GM12878 (cell line): ENCODE measurements around the gene MT1E. TPM values are rescaled to one million over a fixed set of nuclear protein-coding genes. Genes with fewer than 3 reads are reported as not detected.

Experiments
- ATAC-seq: fragments of 200-7000 bp; cut with Tn5 transposase; 3 replicates; pipeline ENCODE4 v1.9.1; 2020; ENCODE audit warnings: mild to moderate bottlenecking, moderate library complexity
- BruUV-seq: library from RNA; stranded (reverse); fragments of 400-500 nt; replicated peaks from 2 replicates; lab custom pipeline; 2021; lab: Mats Ljungman, UMichigan
- CTCF ChIA-PET: fragments of 300-600 bp; sonication (Branson Sonifier 250); formaldehyde crosslinking; extraction: SDS; loops from one replicate; lab custom pipeline; 2021; ENCODE audit warnings: inconsistent platforms; lab: Yijun Ruan, JAX
- POLR2A ChIA-PET: fragments of 350-600 bp; formaldehyde crosslinking; extraction: SDS; loops from one replicate; lab custom pipeline; 2021; ENCODE audit warnings: inconsistent platforms; lab: Charles Lee
- RAD21 ChIA-PET: fragments of 300-600 bp; sonication (Branson Sonifier 250); formaldehyde crosslinking; loops from one replicate; lab custom pipeline; 2023; ENCODE audit warnings: antibody characterized with exemption; ENCODE audit not compliant: unreplicated experiment; lab: Charles Lee
- SMC1A ChIA-PET: fragments of 300-600 bp; sonication (Branson Sonifier 250); formaldehyde crosslinking; loops from one replicate; lab custom pipeline; 2023; ENCODE audit not compliant: unreplicated experiment, uncharacterized antibody; lab: Charles Lee
- DNase-seq: peaks from one replicate; pipeline ENCODE4 v3.0.0-alpha.2; 2011; ENCODE audit warnings: low read depth, low spot score
- FAIRE-seq: peaks from 3 replicates; lab custom pipeline; 2011; peaks lifted over from hg19 to GRCh38; lab: Jason Lieb, UNC
- H2AFZ ChIP-seq: 2 replicates; pipeline ENCODE4 v1.6.0; 2011; ENCODE audit warnings: low read depth, low read length, control low read depth; ENCODE audit not compliant: control insufficient read depth
- H3K27ac ChIP-seq: 2 replicates; pipeline ENCODE4 v1.5.1; 2011; ENCODE audit warnings: control low read depth; ENCODE audit not compliant: control insufficient read depth, insufficient read depth
- H3K27me3 ChIP-seq, 2 experiments: replicated peaks in 1 of 2; 2 replicates each; pipeline versions ENCODE4 v1.6.0 to v1.6.1; 2011; ENCODE audit warnings: low read length in 1 of 2; ENCODE audit not compliant: control insufficient read depth in 2 of 2, insufficient read depth in 2 of 2
- H3K36me3 ChIP-seq, 2 experiments: 2 replicates each; pipeline ENCODE4 v1.5.1; 2011; ENCODE audit warnings: low read length in 1 of 2; ENCODE audit not compliant: control insufficient read depth in 2 of 2, insufficient read depth in 2 of 2
- H3K4me1 ChIP-seq: 2 replicates; pipeline ENCODE4 v1.6.1; 2011; ENCODE audit warnings: mild to moderate bottlenecking, low read length, moderate library complexity, mixed read lengths; ENCODE audit not compliant: control insufficient read depth, insufficient read depth
- H3K4me2 ChIP-seq: 2 replicates; pipeline ENCODE4 v1.6.0; 2011; ENCODE audit warnings: control low read depth; ENCODE audit not compliant: control insufficient read depth, insufficient read depth
- H3K4me3 ChIP-seq: fragments of 200-600 bp; sonication (generic); 2 replicates; pipeline ENCODE4 v1.5.1; 2016
- H3K79me2 ChIP-seq: 2 replicates; pipeline ENCODE4 v1.6.0; 2011; ENCODE audit warnings: low read length; ENCODE audit not compliant: control insufficient read depth, insufficient read depth
- H3K9ac ChIP-seq: 2 replicates; pipeline ENCODE4 v1.8.0; 2011; ENCODE audit warnings: low read length, control low read depth, mixed read lengths; ENCODE audit not compliant: control insufficient read depth, insufficient read depth
- H3K9me3 ChIP-seq: replicated peaks from 3 replicates; pipeline ENCODE4 v1.5.1; 2011; ENCODE audit warnings: mild to moderate bottlenecking, low read length; ENCODE audit not compliant: control insufficient read depth, insufficient read depth
- H4K20me1 ChIP-seq: 2 replicates; pipeline ENCODE4 v1.6.0; 2011; ENCODE audit not compliant: control insufficient read depth, insufficient read depth
- BACH1 ChIP-seq: fragments of 450-650 bp; IDR thresholded peaks from 2 replicates; pipeline ENCODE4 v1.6.1; 2017; ENCODE audit warnings: mild to moderate bottlenecking, borderline replicate concordance
- CHD1 ChIP-seq: IDR thresholded peaks from 2 replicates; pipeline ENCODE4 v1.6.1; 2012; ENCODE audit warnings: low read depth, low read length, improper control_type of control experiment
- CREB1 ChIP-seq: IDR thresholded peaks from 2 replicates; pipeline ENCODE4 v1.6.1; 2012; ENCODE audit warnings: low read depth, mild to moderate bottlenecking, inconsistent platforms
- FOXK2 ChIP-seq: fragments of 450-650 bp; IDR thresholded peaks from 2 replicates; pipeline ENCODE4 v1.6.1; 2017; ENCODE audit warnings: mild to moderate bottlenecking, moderate library complexity
- HDAC2 ChIP-seq: fragments of 200-600 bp; sonication (generic); IDR thresholded peaks from 2 replicates; pipeline ENCODE4 v1.6.1; 2017
- HDAC6 ChIP-seq: fragments of 200-600 bp; sonication (generic); IDR thresholded peaks from one replicate; pipeline ENCODE4 v1.8.0; 2017; ENCODE audit warnings: antibody characterized with exemption; ENCODE audit not compliant: unreplicated experiment
- IKZF2 ChIP-seq, 2 experiments: fragments of 450-650 bp; IDR thresholded peaks; 2 replicates each; pipeline ENCODE4 v1.6.1; 2017; ENCODE audit warnings: mild to moderate bottlenecking in 2 of 2, moderate library complexity in 2 of 2
- MYC ChIP-seq: IDR thresholded peaks from 2 replicates; pipeline ENCODE4 v1.6.1; 2011; ENCODE audit warnings: mild to moderate bottlenecking, low read length, moderate library complexity, inconsistent platforms; ENCODE audit not compliant: insufficient read depth, insufficient replicate concordance, insufficient read length, severe bottlenecking
- TBL1XR1 ChIP-seq: IDR thresholded peaks from 2 replicates; pipeline ENCODE4 v1.6.1; 2012; ENCODE audit warnings: low read depth, low read length, improper control_type of control experiment
- ZSCAN29 ChIP-seq: fragments of 450-650 bp; IDR thresholded peaks from 2 replicates; pipeline ENCODE4 v1.6.1; 2017; ENCODE audit warnings: mild to moderate bottlenecking, moderate library complexity
- WGBS: methylation state at CpG from one replicate; pipeline ENCODE4 v1.1.6; 2016; ENCODE audit warnings: low lambda C conversion rate; ENCODE audit not compliant: insufficient replicate concordance, insufficient coverage; ENCODE audit errors: missing lambda C conversion rate; 5-methylcytosine and 5-hydroxymethylcytosine counted together
- in situ Hi-C: fragments of 300-500 bp; cut with MboI; formaldehyde crosslinking; loops from 9 replicates; pipeline ENCODE4 v1.14.3; 2018; ENCODE audit warnings: mixed read lengths
- intact Hi-C: fragments of 100-400 bp; cut with micrococcal nuclease; formaldehyde crosslinking; loops from one replicate; pipeline ENCODE4 v1.14.2; 2022; ENCODE audit not compliant: unreplicated experiment
- polyA plus RNA-seq, 11 experiments: library from polyadenylated mRNA; depleted of rRNA in 4 of 11; unstranded in 6 of 11; stranded (reverse) in 5 of 11; fragments of >200 nt; fragmentation: Nextera tagmentation in 4 of 11; fragmentation: Illumina TruSeq in 1 of 11; extraction: Ambion mirVana in 4 of 11; extraction: Trizol in 1 of 11; gene quantifications; 1 replicate in 1 of 11; 2 replicates in 10 of 11; pipeline versions ENCODE4 v1.2.1 to v1.2.3, GENCODE V29; 2011 to 2016; ENCODE audit warnings: inconsistent platforms in 2 of 11, missing spikeins in 2 of 11, low read depth in 1 of 11
- total RNA-seq, 4 experiments: library from RNA; depleted of rRNA in 3 of 4; stranded (reverse); fragments of >200 nt in 3 of 4; fragmentation: Illumina TruSeq in 1 of 4; extraction: Trizol in 1 of 4; gene quantifications; 2 replicates each; pipeline versions ENCODE4 v1.2.1 to v1.2.3, GENCODE V29; 2013 to 2021

Gene MT1E
- total and polyA plus RNA-seq, 10 of the 15 experiments (the other 5 are each of a cell fraction or from before 2014, with no cell fraction given), result 5.8 to 22.3 (median 16.5) TPM

DNA sequence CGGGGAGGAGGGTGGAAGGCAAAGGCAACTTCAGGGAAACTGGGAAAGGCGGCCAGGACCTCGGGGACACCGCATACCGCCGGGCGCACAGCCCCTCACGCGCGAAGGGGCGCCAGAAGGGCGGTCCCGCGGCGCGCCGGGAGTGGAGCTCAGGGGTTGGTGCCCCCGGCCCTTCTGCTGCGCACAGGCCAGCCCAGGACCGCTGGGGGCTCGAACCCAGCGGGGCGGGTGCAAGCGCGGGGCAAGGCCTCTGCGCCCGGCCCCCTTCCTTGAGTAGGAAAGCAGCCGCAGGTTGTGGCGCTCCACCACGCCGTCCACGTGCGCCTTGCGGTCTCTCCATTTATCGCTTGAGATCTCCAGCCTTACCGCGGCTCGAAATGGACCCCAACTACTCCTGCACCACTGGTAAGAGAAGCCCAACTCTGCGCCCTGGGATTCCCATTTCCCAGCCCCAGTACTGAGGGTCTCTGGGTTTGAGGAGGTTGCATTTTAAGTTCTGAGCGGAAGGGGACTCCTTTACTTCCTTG lies 9.9 kb downstream of the MT1E start:
- 32% methylated on average over 24 of the region's 40 CpGs for WGBS
- CTCF ChIA-PET, result no interaction called here
- Histone ChIP-seq H3K27ac (no peak overlapping the region), H3K4me3 (no peak overlapping the region), H3K36me3 (no peaks in the 10 kb centered on the region), H3K4me2 (no peak overlapping the region), H3K4me1 (peaks cover 2% of the 10 kb centered on the region; the same call in 1 of the 2 replicates), H2AFZ (no peak overlapping the region), H3K79me2 (no peaks in the 10 kb centered on the region), H3K9ac (no peak overlapping the region), H4K20me1 (no peaks in the 10 kb centered on the region), H3K9me3 (no peaks in the 10 kb centered on the region), H3K27me3 (peaks cover 24% of the 10 kb centered on the region in 2 experiments)
- DNase-seq (no peak), FAIRE-seq (no peak), ATAC-seq (no peak)
- intact Hi-C loops (no loop called here), in situ Hi-C loops (no loop called here)
- POLR2A ChIA-PET, result no interaction called here
- SMC1A ChIA-PET, result no interaction called here
- RAD21 ChIA-PET, result no interaction called here
- TF ChIP-seq MYC, result no peak
- TF ChIP-seq FOXK2, result no peak
- no peak for TF ChIP-seq IKZF2 (IDR thresholded peaks at IDR 0.05)
- no peak for TF ChIP-seq CREB1
- TF ChIP-seq HDAC2, result no peak
- no peak for TF ChIP-seq HDAC6
- no peak for TF ChIP-seq TBL1XR1
- no peak for TF ChIP-seq CHD1
- no peak for TF ChIP-seq BACH1
- TF ChIP-seq ZSCAN29, result no peak
- BruUV-seq, result no TSS peak
